Endometrial microvascular endothelial cells (primary cell): Measurements from ENCODE around the gene BTC. TPM values are rescaled to one million over a fixed set of nuclear protein-coding genes. Genes with fewer than 3 reads are reported as not detected.
"Not testable (repeated sequence)": the region's sequence is repeated elsewhere in the genome, so short reads cannot be mapped to it uniquely, and the experiment has no call there.

Experiments used
- in situ Hi-C: cut with HindIII; loops from 2 replicates; pipeline ENCODE4 v1.10.0; 2017; ENCODE audit warnings: low sequenced_read_pairs, low pct_unique_long_range_greater_than_20kb; ENCODE audit errors: inconsistent ontology term
- total RNA-seq: library from RNA; depleted of rRNA; stranded (reverse); fragments of >200 nt; gene quantifications from one replicate; pipeline ENCODE4 v1.2.3, GENCODE V29; 2015; ENCODE audit errors: inconsistent ontology term

BTC gene
- total RNA-seq = 3.2 TPM

- in situ Hi-C loops = no loop called here
Measured at GRCh38 chr4:74794382-74795010, at the start of gene BTC. Gene BTC, minus strand, starts transcription at chr4:74794523. Its CDS starts 198 bp downstream, at chr4:74794325.

- in situ Hi-C loops = no loop called here
Measured at GRCh38 chr4:74840936-74841509, 46.7 kb upstream of the BTC start.

- in situ Hi-C loops = no loop called here
Measured at GRCh38 chr4:74838746-74839370, 44.5 kb upstream of the BTC start.

DNA sequence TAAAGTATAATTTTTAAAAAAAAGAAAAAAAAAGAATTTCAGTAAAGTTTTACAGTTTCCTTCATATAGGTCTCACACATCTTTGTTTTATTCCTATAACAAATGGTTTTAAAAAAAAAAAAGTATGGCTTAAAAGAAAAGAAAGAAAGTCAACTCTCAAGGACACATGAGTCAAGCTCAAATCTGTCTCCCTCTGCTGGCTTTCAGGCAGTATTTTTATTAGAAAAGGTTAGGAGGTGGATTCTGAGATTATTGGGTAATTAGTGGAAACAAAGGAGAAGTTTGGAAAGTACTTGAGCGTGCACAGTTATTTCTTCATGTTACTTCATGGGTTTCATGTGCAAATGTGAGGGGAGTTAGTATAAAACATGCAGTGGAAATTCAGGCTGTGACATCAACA lies 36.6 kb upstream of the BTC start:
- in situ Hi-C loops = no loop called here

DNA sequence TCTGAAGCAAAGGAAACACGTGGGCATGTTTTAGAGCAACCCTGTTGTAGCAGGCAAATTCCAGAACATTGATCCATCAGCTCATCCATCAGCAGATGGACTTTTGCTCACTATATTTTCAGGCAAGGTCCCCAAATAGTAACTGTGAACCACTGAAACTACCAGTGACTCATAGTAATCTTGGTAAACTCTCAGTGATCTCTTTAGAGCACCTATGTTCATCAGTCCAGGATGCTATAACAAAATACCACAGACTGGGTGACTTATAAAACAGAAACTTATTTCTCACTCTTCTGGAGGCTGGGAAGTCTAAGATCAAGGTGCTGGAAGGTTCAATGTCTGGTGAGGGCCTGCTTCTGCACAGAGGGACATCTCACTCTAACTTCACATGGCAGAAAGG lies 28.9 kb upstream of the BTC start:
- in situ Hi-C loops = no loop called here

DNA sequence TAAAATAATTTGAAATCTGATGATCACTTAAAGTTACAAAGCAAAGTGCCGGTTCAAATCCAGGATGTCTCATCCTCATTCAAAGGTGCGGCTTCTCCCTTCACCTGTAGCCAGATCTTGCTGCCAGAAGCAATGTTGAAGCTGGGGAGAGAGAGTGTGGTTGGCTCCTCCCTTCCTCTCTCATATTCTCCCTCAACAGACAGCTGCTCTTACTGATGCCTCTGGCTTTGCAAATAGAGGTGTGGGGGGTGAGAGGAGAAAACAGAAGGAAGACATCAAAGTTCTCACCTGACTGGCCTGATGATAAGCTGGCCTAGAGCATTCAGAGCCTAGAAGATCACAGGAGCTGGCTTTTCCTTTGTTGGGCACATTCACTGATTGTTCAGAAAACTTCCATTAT lies 28.3 kb upstream of the BTC start:
- in situ Hi-C loops = no loop called here

GRCh38 chr4:74821541-74821940 lies 27.2 kb upstream of the BTC start:
- in situ Hi-C loops = no loop called here

- in situ Hi-C loops = no loop called here
Measured at GRCh38 chr4:74814052-74814451, 19.7 kb upstream of the BTC start.

DNA sequence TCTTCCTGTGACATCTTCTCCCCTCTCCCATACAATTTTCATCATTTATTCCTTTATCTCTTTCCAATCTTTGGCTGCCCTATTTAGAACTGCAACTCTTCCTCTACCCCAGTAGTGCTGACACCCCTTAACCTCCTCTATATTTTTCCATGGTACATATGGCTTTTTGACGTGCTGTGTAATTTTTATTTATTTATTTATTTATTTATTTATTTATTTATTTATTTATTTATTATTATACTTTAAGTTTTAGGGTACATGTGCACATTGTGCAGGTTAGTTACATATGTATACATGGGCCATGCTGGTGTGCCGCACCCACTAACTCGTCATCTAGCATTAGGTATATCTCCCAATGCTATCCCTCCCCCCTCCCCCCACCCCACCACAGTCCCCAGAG lies 17.7 kb upstream of the BTC start:
- in situ Hi-C loops = not testable (repeated sequence)

DNA sequence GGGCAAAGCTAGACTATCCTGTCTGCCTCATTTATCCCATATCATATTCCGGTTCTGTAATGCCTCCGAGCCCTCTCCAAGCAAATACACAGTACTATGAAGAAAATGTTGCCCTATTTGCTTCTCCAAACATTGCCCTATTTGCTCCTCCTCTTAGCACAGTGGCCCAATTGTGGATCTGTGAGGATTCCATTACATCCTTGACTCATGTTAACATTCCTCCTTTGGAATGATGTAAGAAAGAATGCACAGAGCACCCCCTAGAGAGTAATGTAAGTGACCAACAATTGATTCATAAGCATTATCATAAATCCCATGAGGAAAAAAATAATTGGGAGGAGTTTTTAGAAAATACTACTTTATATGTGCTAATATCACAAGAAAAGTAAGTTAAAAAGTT lies 11.3 kb upstream of the BTC start:
- in situ Hi-C loops = no loop called here

- in situ Hi-C loops = no loop called here
Measured at GRCh38 chr4:74800310-74800709, 6.0 kb upstream of the BTC start.

DNA sequence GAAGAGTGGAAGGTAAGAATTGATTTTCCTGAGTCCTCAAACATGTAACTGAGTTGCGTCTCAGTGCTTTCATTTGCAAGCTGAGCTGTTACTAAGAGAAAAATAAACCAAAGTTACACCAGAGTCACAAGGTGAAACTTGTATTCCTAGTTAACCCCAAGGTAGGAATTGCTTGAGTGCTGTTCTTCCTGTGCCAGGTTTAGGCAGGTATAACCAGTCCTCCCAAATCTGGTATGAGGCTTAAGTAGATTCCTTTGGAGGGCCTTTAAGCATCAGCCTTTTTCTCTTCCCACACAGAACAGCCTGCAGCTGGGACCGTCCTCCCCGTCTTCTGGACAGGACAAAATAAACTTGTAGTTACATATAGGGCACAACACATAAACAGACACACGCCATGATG lies 2.3 kb upstream of the BTC start:
- in situ Hi-C loops = no loop called here

GRCh38 chr4:74793757-74794381 lies 454 bp downstream of the BTC start:
- in situ Hi-C loops = no loop called here

- in situ Hi-C loops = no loop called here
Measured at GRCh38 chr4:74790652-74791051, 3.7 kb downstream of the BTC start.

GRCh38 chr4:74789518-74789917 lies 4.8 kb downstream of the BTC start:
- in situ Hi-C loops = no loop called here

- in situ Hi-C loops = no loop called here
Measured at GRCh38 chr4:74777531-74777930, 16.8 kb downstream of the BTC start.

GRCh38 chr4:74772783-74773182 lies 21.5 kb downstream of the BTC start:
- in situ Hi-C loops = no loop called here

DNA sequence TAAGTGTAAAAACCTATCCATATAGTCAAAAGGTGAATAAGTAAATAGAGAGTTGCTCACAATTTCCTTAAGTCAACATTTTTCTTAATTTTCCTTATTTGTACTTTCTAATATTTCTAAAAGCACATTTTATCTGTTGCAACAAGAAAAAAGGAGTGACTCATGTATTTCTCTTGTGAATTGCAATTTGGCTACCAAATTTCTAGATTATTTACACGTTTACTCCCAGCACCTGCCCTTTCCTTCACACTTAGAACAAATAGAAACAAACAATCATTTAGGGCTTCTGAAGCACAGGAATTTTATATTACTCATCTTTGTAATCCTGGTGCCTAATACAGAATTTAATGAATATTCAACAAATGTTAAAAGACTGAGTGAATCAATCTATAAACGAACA lies 22.2 kb downstream of the BTC start:
- in situ Hi-C loops = no loop called here

DNA sequence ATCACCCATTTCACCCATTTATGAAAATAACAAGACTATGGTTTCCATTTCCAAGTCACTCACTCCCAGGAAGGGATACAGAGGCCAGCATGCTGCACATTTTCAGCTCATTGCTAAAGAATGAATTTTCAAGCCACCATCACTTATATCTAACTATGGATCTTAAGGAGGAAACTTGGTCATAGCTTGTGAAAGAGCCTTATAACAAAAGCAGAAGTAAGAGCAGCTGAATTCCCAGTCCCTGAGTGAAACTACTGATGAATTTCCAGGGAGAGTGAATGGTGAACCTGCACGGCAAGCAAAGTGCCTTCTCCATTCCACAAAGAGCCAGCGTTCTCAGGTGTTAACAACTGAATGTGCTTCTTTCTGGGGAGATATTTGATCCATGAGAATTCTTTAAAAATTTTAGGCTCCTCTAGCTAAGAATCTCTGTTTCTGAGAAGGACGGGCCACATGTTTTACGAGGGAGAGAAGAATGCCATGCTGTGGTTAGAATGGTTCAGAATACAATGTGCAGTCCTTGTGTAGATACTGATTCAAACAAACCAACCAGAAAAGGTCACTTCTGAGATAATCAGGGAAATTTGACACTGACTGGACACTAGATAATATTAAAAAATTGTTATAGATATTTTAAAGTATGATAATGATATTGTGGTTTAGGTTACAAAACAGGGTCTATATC lies 24.0 kb downstream of the BTC start:
- in situ Hi-C loops = no loop called here
